Subcutaneous adipose tissue (tissue), 4 donors: ENCODE measurements around the gene SLC2A4. TPM values are rescaled to one million over a fixed set of nuclear protein-coding genes. Genes with fewer than 3 reads are reported as not detected.

ENCODE experiments used
- CTCF ChIP-seq: fragments of 450-650 bp; IDR thresholded peaks from one replicate; pipeline ENCODE4 v1.5.1; 2016; ENCODE audit warnings: low read depth, mild to moderate bottlenecking, control low read depth, antibody characterized with exemption, moderate library complexity
- total RNA-seq, 4 donors: library from RNA; depleted of rRNA; stranded (reverse); fragments of >200 nt; gene quantifications; one replicate each; pipeline ENCODE4 v1.1.0, GENCODE V29; 2016

Gene SLC2A4
- total RNA-seq, 4 donors from 2014 or later: 5.6 to 91.4 (median 13.8) TPM

GRCh38 chr17:7292729-7293128 is 11.2 kb downstream of the SLC2A4 start:
- no peak for TF ChIP-seq CTCF

GRCh38 chr17:7293159-7293558 is 11.6 kb downstream of the SLC2A4 start:
- no peak for TF ChIP-seq CTCF

- no peak for TF ChIP-seq CTCF
Measured at GRCh38 chr17:7293816-7294613, 12.5 kb downstream of the SLC2A4 start.

GRCh38 chr17:7294614-7295153 is 13.2 kb downstream of the SLC2A4 start, which contains the start of gene YBX2:
Gene YBX2 (minus strand): TSS chr17:7294639. CDS start chr17:7294500, 139 bp downstream.
- TF ChIP-seq CTCF: no peak

- no peak for TF ChIP-seq CTCF
Measured at GRCh38 chr17:7295230-7296180, 14.0 kb downstream of the SLC2A4 start.

- no peak for TF ChIP-seq CTCF
Measured at GRCh38 chr17:7296189-7296861, 14.8 kb downstream of the SLC2A4 start.
